Neuron (in vitro differentiated cells): Measurements from ENCODE around the gene COX5A.

Source experiments
- H2AFZ ChIP-seq: one replicate; pipeline ENCODE4 v1.6.1; 2013; ENCODE audit warnings: low read depth, mild to moderate bottlenecking, inconsistent platforms, low read length, moderate library complexity
- H3K27me3 ChIP-seq: one replicate; pipeline ENCODE4 v1.6.1; 2013; ENCODE audit warnings: low read length; ENCODE audit not compliant: insufficient read depth
- H3K36me3 ChIP-seq: one replicate; pipeline ENCODE4 v1.6.1; 2013; ENCODE audit warnings: low read length; ENCODE audit not compliant: insufficient read depth
- H3K4me1 ChIP-seq: one replicate; pipeline ENCODE4 v1.6.1; 2013; ENCODE audit warnings: low read length; ENCODE audit not compliant: insufficient read depth
- H3K4me3 ChIP-seq: 2 replicates; pipeline ENCODE4 v1.5.1; 2013; ENCODE audit warnings: mild to moderate bottlenecking, low read length, moderate library complexity
- H3K9me3 ChIP-seq: one replicate; pipeline ENCODE4 v1.6.1; 2013; ENCODE audit warnings: low read length

The COX5A gene

DNA sequence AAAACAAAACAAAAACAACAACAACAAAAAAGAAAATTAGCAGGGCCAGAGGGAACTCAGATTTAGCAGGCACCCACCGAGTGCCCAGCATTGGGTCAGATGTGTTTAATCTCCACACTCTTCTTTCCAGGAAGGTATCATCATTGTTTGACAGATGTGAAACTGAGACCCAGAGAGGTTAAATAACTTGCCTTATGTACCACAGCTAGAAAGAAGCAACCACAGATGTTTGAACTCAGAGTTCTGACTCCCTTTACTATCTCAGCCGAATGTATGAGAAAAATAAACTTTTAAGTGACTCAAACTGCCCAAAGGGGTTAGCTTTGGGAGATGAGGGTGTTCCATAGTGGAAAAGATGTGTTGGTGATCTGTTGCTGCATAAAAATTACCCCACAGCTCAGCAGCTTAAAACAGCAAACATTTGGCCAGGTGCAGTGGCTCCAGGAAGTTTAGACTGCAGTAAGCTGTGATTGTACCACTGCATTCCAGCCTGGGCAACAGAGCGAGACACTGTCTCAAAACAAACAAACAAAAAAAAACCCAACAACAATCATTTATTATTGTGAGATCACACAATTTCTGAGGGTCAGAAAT lies 23.2 kb upstream of the COX5A start:
- peaks cover 59% of the 10 kb centered on the region for H3K27me3 ChIP-seq
- H3K9me3 ChIP-seq: no peaks in the 10 kb centered on the region
- H3K36me3 ChIP-seq: no peaks in the 10 kb centered on the region

DNA sequence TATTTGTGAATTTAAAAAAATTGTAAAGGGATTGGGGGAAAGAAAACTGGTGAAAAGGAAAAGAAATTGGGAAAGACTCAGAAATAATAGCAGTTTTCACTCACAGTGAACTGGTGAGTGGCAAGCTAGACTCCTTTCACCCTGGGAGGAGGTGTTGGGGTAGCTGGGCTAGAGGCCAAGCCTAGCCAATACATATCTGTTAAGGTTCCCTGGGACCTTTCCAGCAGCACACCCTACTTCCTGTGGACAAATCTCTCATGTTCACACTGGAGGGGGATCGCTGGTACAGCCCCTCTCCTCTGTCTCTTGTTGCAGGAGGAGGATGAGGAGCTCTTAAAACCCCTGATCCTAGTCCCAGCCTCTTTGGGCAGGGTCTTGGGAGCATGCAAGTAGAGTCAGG lies 22.4 kb upstream of the COX5A start:
- Histone ChIP-seq H3K4me3 (no peak overlapping the region), H3K9me3 (peaks cover 4% of the 10 kb centered on the region), H3K27me3 (peaks cover 65% of the 10 kb centered on the region), H3K36me3 (no peaks in the 10 kb centered on the region), H3K4me1 (peaks cover 20% of the 10 kb centered on the region), H2AFZ (no peak overlapping the region)

More for the DNA sequence above, 23.2 kb upstream of the COX5A start:
- no peak overlapping the region for H3K4me3 ChIP-seq
- H2AFZ ChIP-seq: no peak overlapping the region
- H3K4me1 ChIP-seq: peaks cover 20% of the 10 kb centered on the region

DNA sequence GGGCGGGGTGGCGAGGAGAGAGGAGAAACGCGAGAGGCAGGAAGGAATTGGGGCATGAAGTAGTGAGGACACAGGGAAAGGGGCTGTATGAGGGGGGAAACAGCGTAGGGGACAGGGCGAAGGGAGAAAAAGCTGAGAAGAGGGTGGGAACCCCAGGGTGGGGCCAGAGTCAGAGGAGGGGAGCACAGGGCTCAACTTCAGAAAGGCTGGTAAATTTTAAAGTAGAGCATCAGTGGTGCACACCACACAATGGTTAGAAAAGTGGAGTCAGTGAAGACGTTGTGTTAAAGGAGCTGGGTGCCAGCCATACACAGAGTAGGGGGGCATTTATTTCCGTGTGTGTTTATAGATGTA lies 21.7 kb upstream of the COX5A start:
- Histone ChIP-seq H3K4me3 (no peak overlapping the region), H3K27me3 (peaks cover 65% of the 10 kb centered on the region), H2AFZ (no peak overlapping the region), H3K9me3 (peaks cover 4% of the 10 kb centered on the region), H3K36me3 (no peaks in the 10 kb centered on the region), H3K4me1 (peaks cover 22% of the 10 kb centered on the region)

DNA sequence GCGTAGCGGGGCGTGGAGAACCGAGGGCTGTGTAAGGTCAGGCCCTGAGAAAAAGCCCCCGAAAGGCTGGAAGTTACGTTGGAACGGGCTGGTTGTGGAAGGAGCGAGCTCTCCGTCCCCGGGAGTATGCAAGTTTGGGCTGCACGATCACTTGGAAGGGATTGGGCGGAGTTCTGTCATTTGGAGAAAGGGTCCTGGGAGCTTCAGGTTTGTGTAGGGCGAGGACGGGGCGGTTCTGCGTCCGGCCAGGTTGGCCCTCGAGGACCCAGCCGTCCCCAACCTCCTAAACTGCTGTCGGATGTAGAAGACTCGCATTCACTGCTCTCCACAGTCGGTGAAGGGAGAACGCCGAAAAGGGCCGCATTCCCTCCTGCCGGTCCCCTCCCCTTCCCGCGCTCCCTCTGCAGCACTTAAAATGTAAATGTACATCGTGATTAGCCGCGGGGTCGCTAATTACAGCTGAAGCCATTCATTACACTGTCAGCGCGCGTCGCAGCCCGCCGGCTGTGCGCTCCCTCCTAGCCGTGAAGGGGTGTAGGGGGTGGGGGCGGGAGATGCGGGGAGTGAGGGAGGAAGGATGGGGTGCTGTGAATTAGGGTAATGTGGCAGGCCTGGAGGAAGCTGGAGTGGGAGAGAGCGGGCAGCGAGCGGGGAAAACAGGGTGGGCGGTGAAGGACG lies 21.2 kb upstream of the COX5A start:
- H3K4me1 ChIP-seq: peaks cover 22% of the 10 kb centered on the region
- peaks cover 4% of the 10 kb centered on the region for H3K9me3 ChIP-seq
- no peaks in the 10 kb centered on the region for H3K36me3 ChIP-seq
- H2AFZ ChIP-seq: no peak overlapping the region
- peak overlapping the region; percentile 14 for H3K4me3 ChIP-seq
- H3K27me3 ChIP-seq: peaks cover 65% of the 10 kb centered on the region

DNA sequence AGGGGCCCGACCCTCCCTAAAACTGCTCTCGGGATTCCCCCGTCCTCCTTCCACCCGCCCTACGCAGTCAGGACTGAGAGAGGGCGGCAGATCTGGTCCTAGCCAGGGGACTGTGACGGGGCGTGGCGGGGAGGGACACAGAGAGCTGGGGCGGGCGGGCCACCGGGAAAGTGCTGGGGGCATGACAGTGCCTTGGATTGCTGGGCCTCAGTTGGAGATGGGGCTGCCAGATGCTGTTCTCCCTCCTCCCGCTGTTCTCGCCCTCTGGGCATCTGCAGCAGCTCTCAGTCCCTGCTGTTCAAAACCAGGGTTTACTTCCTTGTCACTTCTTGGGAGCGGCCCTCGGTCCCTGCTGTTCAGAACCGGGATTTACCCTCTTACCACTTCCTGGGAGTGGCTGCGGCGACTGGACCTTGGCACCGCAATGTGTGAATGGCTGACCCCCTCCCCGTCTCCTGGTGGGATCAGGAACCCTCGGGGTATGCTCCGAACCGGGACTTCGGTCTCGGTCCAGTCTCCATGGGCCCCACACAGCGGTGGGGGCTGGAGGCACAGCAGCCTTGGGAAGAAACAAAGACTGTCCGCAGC lies 20.5 kb upstream of the COX5A start:
- H3K27me3 ChIP-seq: peaks cover 62% of the 10 kb centered on the region
- peaks cover 4% of the 10 kb centered on the region for H3K9me3 ChIP-seq
- H3K4me3 ChIP-seq: peak overlapping the region; percentile 14
- no peak overlapping the region for H2AFZ ChIP-seq
- H3K4me1 ChIP-seq: peaks cover 22% of the 10 kb centered on the region
- H3K36me3 ChIP-seq: no peaks in the 10 kb centered on the region

DNA sequence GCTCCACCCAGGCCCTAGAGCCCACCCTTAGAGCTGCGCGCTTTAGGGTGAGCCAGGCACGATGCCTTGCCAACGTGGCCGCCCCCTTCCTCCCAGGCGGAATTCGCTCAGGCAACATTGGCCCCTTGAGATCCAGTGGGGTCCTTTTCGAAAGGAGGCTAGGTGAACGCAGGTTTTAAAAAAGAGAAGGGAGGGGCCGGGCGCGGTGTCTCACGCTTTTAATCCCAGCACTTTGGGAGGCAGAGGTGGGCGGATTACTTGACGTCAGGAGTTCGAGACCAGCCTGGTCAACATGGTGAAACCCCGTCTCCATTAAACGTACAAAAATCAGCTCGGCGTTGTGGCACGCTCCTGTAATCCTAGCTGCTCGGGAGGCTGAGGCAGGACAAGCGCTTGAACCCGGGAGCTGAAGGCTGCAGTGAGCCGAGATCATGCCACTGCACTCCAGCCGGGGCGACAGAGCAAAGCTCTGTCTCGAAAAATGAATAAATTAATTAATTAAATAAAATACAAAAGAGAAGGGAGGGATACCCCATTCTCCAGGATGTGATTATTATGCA lies 19.7 kb upstream of the COX5A start:
- Histone ChIP-seq H3K9me3 (peaks cover 4% of the 10 kb centered on the region), H3K4me1 (peaks cover 22% of the 10 kb centered on the region), H3K27me3 (peaks cover 55% of the 10 kb centered on the region), H3K36me3 (no peaks in the 10 kb centered on the region), H2AFZ (peak overlapping the region; percentile 88), H3K4me3 (peak overlapping the region; percentile 50)

DNA sequence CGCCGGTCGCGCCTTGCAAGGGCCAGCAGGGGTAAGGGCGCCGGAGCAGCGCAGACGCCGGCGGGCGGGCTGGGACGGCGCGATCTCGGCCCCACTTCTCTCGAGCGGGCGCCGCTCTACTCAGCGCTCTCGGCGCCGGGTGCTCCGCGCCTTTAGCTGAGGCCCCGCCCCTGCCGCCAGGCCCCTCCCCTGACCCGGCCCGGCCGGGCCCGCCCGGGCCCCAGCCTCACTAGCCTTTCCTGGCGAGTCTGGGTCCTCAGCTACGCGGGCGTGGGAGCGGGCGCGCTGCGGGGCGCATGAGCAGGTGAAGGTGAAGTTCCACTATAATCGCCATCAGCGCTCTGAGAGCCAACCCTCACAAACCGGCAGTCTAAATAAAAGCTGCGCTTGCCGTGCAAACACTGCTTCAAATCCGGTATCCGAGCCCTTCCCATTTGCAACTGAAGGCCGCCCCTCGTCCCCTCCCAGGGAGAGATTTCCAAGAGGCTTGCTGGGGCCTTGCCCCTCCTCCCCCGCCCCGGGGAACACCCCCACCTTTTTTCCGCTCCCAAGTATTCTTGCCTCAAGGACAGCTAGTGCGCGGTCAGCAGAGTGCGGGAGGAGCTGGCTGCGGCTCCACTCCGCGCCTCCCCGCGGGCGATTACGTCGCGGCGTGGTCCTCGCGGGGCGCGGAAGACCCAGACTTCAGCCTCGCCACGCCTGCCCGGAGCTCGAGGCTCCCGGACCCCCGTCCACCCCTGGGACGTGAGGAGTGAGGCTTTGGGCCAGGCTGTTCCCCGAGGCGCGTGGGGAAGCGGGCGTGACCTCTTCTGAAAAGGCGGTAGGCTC lies 19.0 kb upstream of the COX5A start, which contains the start of gene RPP25:
Gene RPP25 (minus strand): TSS at position 125 of the 828 bp plus-strand sequence. CDS start 189 bp downstream, outside the sequence.
- H3K9me3 ChIP-seq: peaks cover 4% of the 10 kb centered on the region
- H2AFZ ChIP-seq: peak within 1 kb of the TSS; percentile 88
- peaks cover 22% of the 10 kb centered on the region for H3K4me1 ChIP-seq
- peaks cover 50% of the 10 kb centered on the region for H3K27me3 ChIP-seq
- H3K36me3 ChIP-seq: no peaks in the 10 kb centered on the region
- H3K4me3 ChIP-seq: peak within 1 kb of the TSS; percentile 50

DNA sequence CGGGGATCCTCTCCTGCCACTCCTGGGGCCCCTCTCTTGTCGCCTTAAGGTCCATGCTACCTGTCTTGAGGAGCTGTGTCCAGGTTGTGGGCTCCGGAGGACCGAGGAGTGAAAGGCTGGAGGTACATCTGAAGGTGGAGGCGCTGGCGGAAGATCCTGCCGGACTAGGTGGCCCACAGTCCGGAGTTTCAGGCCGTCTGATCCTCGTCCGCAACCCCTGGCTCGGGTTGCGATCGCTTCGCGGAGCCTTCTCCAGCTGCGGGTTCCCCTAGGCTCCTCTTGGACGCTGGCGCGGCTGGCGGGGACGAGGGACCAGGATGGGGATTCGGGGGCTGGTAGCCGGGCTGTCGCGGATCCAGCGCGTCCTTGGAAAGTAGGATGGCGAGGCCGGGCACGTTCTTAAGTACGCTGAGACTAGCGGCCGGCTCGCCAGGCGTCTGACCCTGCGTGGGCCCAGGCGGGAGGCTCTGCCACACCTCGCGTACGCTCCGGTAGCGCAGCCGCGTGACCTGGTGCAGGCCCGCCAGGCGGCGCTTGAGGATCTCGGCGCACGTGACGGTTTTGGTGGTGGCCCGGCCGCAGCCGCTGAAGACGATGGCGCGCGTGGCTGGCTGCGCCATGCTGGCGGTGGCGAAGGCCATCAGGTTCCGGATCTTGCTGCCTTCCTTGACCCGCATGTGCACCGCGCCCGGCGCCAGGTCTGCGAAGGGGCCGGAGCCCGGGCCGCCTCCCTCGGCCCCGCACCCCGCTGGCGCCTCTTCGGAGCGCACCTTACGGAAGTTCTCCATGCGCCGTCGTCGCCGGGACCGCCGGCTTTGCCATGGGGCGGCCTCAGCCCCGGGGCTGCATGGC lies 18.1 kb upstream of the COX5A start:
- H3K4me3 ChIP-seq: peak overlapping the region; percentile 50
- no peaks in the 10 kb centered on the region for H3K36me3 ChIP-seq
- H2AFZ ChIP-seq: peak overlapping the region; percentile 88
- H3K27me3 ChIP-seq: peaks cover 45% of the 10 kb centered on the region
- peaks cover 22% of the 10 kb centered on the region for H3K4me1 ChIP-seq
- peaks cover 4% of the 10 kb centered on the region for H3K9me3 ChIP-seq

DNA sequence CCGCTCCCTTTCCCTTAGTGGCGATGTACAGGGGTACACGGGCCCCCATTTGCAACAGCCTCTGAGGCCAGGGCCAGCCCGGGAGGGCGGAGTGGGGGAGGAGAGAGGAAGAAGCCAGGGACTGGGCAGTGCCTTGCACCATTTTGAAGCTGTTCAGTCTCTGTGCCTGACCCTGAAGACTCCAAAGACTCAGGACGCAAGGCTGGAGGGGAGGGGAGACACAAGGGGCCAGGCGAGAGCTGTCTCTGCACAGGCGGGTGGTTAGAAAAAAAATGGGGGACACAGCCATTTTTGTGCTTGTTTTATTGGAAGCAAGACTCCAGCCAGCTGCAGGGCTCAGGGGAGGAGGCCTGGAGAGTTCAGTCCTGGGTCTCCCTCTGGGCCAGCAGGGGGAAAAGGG lies 17.1 kb upstream of the COX5A start:
- no peak overlapping the region for H2AFZ ChIP-seq
- H3K4me3 ChIP-seq: no peak overlapping the region
- no peaks in the 10 kb centered on the region for H3K36me3 ChIP-seq
- H3K4me1 ChIP-seq: peaks cover 22% of the 10 kb centered on the region
- peaks cover 37% of the 10 kb centered on the region for H3K27me3 ChIP-seq
- peaks cover 4% of the 10 kb centered on the region for H3K9me3 ChIP-seq

DNA sequence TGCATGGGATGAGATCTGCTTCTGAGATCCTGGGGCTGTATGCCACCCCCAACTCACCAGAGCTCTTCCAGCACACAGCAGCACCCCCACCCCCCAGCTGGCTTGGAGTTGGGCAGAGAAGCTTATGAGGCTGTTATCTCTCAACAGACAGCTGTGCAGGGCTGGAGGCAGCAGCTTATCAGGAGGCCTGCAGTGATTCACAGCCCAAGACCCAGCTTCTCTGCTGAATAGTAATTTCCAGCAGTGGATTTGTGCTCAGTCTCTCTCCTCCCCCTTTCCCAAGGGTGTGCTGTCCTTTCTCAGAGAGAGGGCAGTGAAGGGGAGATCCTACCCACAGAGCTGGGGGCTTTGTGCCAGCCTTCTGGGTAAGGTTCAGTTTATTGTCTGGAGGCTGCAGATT lies 16.6 kb upstream of the COX5A start:
- H3K9me3 ChIP-seq: peaks cover 4% of the 10 kb centered on the region
- no peak overlapping the region for H2AFZ ChIP-seq
- peaks cover 22% of the 10 kb centered on the region for H3K4me1 ChIP-seq
- H3K27me3 ChIP-seq: peaks cover 32% of the 10 kb centered on the region
- H3K36me3 ChIP-seq: no peaks in the 10 kb centered on the region
- no peak overlapping the region for H3K4me3 ChIP-seq

DNA sequence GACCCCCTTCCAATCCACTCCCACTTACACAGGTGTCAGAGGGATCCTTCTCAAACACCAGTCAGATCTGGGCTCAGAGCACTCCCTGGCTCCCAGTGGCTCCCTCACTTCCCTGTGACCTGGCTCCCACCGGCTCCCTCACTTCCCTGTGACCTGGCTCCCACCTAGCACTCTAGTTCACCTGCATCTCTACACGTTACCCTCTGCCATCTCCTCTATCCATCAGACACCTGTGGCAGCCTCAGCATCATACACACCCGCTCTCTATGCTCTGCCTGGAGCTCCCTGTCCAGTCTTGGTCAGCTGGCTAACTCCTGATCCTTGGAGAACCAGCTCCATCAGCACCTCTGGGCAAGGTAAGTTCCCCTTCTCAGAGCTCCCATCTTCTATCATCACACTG lies 13.1 kb upstream of the COX5A start:
- Histone ChIP-seq H3K9me3 (peaks cover 4% of the 10 kb centered on the region), H3K36me3 (no peaks in the 10 kb centered on the region), H2AFZ (no peak overlapping the region), H3K4me1 (peaks cover 2% of the 10 kb centered on the region), H3K27me3 (peaks cover 5% of the 10 kb centered on the region), H3K4me3 (no peak overlapping the region)
